Measurements from ENCODE around the gene IPO13.

IPO13 gene

DNA sequence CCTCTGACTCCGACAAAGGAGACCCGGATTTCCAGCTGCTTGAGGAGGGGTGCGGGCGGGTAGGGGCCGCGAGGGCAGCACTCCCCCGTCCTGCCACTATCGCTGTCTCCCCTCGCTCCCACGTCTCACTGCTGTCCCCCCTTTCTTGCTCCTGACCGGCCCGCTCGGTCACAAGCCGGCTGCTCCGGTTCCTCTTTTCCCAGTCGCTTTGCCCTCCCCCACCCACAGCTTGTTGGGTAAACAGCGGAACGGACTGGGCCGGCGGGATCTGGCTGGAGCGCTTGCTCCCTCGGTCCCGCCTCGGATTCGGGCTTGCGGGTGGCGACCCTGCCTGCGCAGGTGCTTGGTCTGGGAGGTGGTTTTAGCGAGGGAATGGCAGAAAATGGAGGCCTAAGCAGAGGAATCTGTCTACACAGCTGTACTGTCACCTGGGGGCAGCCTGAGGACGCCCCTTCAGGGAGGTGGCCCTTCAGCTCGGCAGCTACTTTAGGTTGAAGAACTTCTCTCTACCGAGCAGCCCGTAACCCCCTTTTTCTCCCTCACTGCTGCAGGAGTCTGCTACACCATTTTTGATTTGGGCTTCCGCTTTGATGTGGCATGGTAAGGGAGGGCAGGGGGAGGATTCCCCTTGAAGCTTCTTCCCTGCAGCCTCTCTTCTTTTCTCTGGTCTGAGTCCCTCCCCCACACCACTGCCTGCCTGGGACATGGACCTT is 28.7 kb downstream of the IPO13 start:
- peak; percentile 36 for DNase-seq

- no peak for DNase-seq
These were observed 29.3 kb downstream of the IPO13 start for GRCh38 chr1:43976045-43976444.

DNA sequence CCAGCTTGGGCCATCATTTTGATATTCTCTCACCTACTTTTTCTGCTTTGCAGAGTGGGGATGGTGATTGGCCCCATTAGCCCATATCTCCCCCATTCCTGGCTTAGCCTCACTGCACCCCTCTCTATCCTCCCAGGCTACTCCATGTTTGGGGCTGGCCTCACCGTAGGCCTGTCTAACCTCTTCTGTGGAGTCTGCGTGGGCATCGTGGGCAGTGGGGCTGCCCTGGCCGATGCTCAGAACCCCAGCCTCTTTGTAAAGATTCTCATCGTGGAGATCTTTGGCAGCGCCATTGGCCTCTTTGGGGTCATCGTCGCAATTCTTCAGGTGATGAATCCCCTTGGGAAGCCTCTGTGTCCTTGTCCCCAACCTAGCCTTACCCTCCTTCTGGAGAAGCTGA is 30.1 kb downstream of the IPO13 start:
- no peak for DNase-seq

GRCh38 chr1:43977376-43978263 is 30.9 kb downstream of the IPO13 start:
- no peak for DNase-seq

GRCh38 chr1:43978264-43978550 is 31.5 kb downstream of the IPO13 start:
- no peak for DNase-seq

DNA sequence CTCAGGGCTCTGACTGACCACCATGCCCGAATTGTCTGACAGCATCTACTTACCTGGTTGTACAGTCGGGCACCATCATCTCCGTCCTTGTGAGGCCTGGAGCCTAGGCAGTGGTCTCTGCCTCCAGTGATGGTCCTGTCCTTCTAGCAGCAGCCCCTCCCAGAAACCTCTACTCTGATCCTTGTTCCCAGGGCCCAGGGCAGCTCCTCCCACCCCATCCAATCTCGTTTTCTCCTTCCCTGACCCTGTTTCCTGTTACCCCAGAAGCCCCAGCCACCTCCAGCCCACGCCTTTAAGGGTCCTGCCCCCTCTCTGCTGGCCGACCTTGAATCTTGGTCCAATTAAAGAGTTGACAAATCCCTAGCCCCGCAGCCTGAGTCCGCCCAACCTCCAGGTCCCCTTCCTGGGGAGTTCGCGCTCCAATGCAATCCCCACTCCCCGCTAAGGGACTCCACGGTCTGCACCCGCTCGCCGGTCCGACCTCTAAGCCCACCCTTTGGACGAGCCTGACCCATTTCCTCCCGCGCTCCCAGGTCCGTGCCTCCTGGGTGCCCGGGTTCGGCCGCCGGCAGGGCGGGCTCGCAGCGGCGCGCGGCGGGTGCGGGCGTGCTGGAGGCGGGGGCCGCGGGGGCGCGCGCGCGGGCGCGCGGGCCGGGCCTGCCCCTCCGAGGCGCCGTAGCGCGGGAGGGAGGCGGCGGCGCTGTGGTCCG is 32.0 kb downstream of the IPO13 start, which contains the start of gene B4GALT2:
TSS of gene B4GALT2 (plus strand) at position 660 of the 710 bp plus-strand sequence. CDS start 1,951 bp downstream, outside the sequence.
- peak; percentile 46 for DNase-seq

DNA sequence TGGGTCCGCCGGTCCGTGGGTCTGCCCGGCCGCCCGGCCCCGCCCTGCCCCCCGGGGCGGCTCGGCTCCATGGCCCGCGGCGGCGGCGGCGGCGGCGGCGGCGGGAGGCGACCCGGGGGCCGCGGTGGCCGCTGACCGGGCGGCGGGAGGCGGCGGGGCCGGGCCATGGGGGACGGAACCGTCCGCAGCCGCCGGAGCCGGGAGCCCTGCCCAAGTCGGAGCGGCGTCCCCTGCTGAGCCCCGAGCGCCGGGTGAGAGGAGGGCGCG is 32.4 kb downstream of the IPO13 start:
- no peak for DNase-seq

DNA sequence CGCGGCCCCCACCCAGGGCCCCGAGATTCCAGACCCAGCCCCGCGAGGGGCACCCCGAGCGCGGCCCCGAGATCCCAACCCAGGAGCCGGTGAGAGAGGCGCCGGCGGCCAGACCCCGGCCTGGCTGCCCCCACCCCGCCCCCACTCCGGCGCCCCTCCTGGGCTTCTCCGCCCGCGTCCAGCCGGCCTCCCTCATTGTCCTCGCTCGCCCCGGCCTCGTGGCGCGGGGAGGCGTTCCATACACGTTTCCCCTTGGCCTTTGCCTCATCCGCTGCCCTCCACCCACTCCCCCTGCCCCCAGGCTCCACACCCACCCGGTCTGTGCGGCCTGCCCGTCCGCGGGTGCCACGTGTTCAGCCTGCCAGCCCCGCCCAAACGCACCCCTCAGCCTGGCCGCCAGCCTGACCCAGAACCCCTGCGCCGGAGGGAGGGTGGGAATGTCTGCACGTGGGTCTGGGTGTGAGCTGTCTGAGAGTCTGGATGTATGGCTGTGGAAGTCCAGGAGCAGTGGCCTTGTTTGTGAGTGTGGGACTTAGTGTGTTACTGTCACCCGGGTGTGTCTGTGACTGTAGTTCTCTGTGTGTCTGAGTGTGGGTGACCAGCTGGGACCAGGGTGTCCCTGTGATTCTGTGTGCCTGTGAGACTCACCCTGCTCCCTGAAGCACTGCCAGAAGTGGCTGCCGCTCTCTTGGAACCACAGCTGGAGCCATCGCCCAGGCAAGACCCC is 32.9 kb downstream of the IPO13 start:
- DNase-seq: peak; percentile 40

DNA sequence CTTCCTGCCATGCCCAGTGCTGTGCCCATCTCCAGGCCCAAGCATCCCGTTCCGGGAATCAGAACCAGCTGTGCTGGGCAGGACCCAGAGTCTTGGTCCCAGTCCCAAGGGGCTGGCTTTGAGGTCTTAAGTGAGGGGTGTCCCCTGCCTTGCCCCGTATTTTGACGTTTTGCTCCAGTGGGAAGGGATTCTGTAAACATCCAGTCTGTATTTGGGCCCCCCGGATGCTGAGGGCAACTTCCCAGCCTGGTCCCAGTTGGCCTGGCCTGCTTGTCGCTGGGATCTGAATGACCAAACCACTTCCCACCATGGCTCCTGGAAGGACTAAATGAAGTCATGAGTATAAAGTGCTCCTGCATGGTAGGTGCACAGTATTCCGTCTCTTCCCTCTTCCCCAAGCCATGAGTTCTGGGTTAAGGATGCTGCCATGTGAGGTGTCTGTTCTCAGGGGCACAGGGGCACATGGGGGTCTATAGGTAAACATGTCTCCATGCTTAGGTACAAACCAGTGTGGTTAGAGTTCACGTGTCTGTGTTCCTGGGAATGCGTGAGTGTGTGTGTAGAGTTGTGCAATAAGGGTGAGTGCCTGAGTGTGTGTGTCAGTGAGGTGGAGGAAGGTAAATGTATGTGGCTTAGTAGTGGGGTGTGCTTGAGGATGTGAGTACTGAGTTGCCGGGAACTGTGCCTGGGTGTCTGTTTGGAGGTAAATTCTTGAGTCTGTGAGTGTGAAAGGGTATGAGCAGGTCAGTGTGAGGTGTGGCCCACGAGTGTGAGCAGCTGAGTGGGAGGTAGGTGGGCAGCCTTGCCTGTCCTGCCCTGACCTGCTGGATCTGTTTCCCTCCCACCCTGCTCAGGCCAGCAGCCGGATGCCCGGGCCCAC is 33.7 kb downstream of the IPO13 start:
- no peak for DNase-seq

GRCh38 chr1:43981135-43981491 is 34.4 kb downstream of the IPO13 start:
- no peak for DNase-seq

DNA sequence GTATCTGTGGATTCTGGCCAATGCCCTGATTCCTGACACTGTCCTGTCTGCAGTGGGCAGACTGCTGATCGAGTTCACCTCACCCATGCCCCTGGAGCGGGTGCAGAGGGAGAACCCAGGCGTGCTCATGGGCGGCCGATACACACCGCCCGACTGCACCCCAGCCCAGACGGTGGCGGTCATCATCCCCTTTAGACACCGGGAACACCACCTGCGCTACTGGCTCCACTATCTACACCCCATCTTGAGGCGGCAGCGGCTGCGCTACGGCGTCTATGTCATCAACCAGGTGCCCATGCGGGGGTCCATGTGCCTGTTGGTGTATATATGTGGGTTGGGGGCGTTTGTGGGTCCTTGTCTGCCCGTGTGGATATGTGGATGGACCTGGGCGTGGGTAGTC is 34.9 kb downstream of the IPO13 start:
- DNase-seq: no peak

DNA sequence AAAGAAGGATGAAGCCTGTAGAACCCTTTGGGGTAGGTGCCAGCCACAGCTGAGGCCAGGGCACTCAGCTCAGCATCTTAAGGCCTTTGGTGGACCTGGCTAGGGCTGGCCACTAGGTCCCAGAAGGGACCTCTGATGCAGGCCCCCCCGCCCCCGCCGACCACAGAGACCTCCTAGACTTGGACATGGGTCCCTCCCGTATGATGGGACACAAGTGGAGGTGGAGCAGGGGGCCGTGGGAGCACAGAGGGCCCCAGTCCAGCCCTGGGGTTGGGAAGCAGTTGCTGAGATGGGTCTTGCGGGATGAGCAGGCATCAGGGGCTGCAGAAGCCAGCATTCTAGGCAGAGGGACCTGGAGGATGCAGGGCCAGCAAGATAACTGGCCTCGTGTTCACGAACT is 35.5 kb downstream of the IPO13 start:
- no peak for DNase-seq

DNA sequence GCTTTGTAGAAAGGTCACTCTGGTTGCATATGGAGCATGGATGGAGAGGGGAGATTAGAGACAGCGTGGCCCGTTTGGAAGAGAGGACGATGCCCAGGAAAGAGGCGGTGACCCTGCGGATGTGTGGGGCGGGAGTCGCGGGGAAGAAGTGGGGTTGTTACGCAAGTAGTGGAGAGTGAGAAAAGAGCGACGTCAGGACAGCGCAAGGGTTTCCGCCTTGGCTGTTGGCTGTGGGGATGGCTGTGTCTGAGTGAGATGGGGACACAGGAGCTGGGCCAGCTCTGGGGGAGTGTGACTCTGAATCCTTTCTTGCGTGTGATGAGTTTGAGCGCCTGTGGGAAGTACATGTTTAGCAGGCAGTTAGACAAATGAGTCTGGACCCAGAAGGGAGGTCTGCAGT is 36.1 kb downstream of the IPO13 start:
- DNase-seq: no peak

GRCh38 chr1:43983253-43983899 is 36.6 kb downstream of the IPO13 start:
- no peak for DNase-seq

- no peak for DNase-seq
These were observed 38.1 kb downstream of the IPO13 start for GRCh38 chr1:43984855-43985254.

- DNase-seq: no peak
These were observed 39.3 kb downstream of the IPO13 start for GRCh38 chr1:43985984-43986595.

DNA sequence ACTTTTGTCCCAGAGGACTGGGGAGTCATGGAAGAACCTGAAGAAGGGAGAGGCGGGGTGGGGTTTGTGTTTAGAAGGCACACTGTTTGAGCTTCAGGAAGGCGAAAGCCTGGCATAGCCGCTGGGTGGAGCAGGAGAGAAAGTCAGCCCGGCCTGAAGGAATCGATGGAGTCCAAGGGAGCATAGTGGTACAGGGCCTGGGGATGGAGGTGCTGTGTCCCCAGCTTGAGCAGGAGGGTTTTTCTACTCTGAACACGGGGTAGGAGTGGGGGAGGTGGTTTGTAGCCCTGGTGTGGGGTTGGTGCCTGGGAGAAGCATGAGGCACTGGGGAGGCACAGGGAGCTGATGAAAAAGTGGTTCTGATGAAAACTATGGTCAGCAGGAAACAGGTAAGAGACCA is 40.0 kb downstream of the IPO13 start:
- DNase-seq: no peak

DNA sequence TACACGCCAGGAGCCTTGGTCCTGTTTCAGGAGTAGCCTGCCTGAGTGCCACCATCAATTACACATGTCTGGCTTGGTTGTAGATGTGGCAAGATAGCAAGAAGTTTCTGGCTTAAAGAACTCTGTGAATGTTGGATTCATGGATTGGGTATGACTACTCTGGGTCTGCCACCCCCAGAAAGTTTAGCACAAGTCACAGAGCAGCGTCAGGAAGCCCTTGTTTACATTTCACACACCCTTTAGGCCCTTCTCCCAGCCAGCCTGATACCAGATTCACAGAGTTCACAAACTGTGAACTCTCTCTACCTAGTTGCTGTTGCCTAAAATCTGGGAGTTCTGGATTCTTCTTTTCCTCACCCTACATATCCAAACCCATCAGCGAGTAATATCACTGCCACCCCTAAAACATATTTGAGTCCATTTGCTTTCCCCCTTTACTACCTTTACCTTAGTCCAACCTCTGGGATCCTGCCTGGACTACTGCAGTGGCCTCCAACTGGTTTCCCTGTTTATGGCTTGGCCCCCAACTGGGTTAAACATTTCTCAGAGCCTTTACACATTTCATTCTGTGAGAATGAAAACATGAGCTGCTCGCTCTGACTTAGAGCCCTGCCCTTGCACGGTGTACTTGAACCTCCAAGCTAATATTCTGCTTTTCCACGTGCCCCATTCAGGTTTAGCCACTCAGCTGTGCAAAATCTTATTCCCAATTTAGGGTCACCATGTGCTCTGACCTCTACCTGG is 40.6 kb downstream of the IPO13 start:
- DNase-seq: no peak

DNA sequence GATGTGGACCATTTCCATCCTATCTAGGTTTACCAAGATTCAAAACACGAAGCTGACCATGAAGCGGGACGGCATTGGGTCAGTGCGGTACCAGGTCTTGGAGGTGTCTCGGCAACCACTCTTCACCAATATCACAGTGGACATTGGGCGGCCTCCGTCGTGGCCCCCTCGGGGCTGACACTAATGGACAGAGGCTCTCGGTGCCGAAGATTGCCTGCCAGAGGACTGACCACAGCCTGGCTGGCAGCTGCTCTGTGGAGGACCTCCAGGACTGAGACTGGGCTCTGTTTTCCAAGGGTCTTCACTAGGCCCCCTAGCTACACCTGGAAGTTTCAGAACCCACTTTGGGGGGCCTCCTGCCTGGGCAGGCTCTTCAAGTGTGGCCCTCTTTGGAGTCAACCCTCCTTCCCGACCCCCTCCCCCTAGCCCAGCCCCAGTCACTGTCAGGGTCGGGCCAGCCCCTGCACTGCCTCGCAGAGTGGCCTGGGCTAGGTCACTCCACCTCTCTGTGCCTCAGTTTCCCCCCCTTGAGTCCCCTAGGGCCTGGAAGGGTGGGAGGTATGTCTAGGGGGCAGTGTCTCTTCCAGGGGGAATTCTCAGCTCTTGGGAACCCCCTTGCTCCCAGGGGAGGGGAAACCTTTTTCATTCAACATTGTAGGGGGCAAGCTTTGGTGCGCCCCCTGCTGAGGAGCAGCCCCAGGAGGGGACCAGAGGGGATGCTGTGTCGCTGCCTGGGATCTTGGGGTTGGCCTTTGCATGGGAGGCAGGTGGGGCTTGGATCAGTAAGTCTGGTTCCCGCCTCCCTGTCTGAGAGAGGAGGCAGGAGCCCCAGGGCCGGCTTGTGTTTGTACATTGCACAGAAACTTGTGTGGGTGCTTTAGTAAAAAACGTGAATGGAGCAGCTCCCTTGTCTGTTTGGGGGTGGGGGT is 43.8 kb downstream of the IPO13 start:
- DNase-seq: no peak

DNA sequence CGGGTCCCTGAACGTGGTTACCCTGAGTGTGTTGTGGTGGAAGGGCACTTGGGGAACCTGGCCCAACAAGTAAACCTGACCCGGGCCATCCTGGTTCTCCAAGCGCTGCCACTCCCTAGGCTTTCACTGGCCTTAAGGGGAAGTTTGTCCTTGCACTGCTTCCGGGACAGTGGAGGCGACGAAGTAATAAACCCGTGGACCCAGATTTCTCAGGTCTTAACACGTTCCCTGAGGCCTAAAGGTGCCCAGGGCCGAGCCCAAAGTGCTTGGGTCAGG is 44.4 kb downstream of the IPO13 start:
- DNase-seq: no peak

Data from activated CD4-positive, alpha-beta T cell treated with anti-CD3 and anti-CD28 coated beads for 48 hours (primary cell).